HS-5 (cell line): ENCODE measurements around the gene DMAC2L.
"Not testable (repeated sequence)": the region's sequence is repeated elsewhere in the genome, so short reads cannot be mapped to it uniquely, and the experiment has no call there.

Experiments
- DNase-seq: peaks from one replicate; pipeline ENCODE4 v3.0.0-alpha.2; 2012; ENCODE audit warnings: low read depth

The DMAC2L gene, protein sequence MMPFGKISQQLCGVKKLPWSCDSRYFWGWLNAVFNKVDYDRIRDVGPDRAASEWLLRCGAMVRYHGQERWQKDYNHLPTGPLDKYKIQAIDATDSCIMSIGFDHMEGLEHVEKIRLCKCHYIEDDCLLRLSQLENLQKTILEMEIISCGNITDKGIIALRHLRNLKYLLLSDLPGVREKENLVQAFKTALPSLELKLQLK

GRCh38 chr14:50311972-50312733, at the start of gene DMAC2L, which contains the start of gene L2HGDH:
DMAC2L (plus strand) TSS chr14:50312324; CDS start chr14:50321488, 9,164 bp downstream.
L2HGDH (minus strand) TSS chr14:50312229; CDS start chr14:50312150, 79 bp downstream.
- DNase-seq = peak; percentile 70

GRCh38 chr14:50262865-50263264, 49.3 kb upstream of the DMAC2L start:
- DNase-seq = no peak

- no peak for DNase-seq
These were observed 48.8 kb upstream of the DMAC2L start for GRCh38 chr14:50263321-50263720.

- no peak for DNase-seq
These were observed 47.1 kb upstream of the DMAC2L start for GRCh38 chr14:50265029-50265428.

- DNase-seq = no peak
These were observed 41.2 kb upstream of the DMAC2L start for GRCh38 chr14:50270932-50271331.

DNA sequence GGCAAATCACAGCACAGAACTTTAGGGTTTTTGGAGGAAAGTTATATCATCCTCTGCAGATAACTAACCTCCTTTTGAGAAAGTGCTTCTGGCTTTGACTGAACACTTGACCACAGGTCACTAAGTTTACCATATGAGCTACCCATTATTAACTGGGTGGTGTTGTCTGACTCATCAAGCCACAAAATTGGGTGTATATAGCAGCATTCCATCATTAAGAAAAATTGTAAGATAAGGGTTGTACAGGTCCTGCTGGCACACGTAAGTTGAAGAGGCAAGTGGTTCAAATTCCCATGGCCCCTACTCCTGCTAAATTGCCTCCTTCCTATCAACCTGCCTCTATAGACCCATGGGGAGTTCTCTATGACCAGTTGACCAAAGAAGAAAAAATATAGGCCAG, 39.6 kb upstream of the DMAC2L start:
- DNase-seq = no peak

DNA sequence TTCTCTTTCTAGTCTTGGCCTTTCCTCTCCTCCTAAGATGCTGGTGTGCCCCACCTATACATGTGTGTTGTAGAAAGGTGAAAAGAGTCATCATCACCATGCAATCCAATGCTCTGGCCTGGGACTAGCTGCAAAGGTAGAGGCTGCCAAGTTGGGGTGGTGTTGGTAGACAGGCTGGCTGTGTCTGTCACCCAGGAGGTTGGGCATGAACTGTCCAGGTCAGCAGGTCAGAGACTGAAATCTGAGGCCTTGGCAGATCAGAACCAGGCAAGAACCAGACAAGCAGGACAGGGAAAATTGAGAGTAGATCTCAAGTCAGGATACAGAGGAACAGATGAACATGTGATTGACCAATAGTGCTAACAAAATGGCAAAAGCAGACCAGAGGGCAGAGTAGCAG, 26.3 kb upstream of the DMAC2L start:
- DNase-seq = no peak

DNA sequence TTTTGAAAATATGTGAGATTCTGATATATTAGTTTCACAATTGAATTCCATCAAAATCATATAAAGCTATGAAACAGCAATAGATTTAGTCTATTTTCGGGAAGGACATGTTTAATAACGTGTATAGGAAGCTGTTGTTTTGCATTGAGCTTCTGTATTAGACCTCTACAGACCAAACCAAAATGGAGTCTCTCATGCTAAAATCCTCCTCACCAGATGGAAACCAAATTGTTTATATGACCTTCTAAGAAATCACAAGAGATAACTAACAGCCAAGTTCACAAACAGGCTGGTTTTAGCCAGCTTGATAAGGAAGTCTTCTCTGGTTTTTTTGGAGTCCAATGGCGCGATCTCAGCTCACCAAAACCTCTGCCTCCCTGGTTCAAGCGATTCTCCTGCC, 24.0 kb upstream of the DMAC2L start:
- no peak for DNase-seq

DNA sequence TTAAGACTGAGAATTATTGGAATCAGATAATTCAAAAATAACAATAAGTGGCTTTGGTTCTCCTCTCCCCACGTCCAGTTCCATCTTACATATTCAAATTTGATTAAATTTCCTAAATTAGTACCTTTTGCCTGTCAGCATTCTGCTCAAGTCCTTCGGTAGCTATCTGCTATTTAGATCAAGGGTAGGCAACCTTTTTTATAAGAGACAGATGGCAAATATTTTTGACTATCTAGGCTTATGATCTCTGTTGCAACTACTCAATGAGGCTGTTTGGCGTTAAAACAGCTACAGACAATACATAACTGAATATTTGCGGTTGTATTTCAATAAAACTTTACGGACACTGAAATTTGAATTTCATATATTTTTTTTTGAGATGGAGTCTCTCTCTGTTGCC, 21.8 kb upstream of the DMAC2L start:
- no peak for DNase-seq

DNA sequence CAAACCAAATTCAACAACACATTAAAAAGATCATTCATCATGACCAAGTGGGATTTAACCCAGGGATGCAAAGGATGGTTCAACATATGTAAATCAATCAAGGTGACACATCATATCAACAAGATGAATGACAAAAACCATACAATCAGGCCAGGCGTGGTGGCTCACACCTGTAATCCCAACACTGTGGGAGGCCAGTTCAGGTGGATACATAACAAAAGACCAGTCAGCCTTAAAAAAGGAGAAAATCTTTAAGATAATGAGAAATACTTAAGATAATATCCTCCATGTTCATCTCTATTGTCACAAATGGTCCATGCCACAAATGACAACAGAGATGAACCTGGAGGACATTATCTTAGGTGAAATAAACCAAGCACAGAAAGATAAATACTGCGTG, 12.5 kb upstream of the DMAC2L start:
- DNase-seq = no peak

- DNase-seq = no peak
These were observed 10.2 kb upstream of the DMAC2L start for GRCh38 chr14:50301914-50302313.

GRCh38 chr14:50303744-50304471, 8.2 kb upstream of the DMAC2L start:
- peak; percentile 13 for DNase-seq

- DNase-seq = peak; percentile 47
These were observed 3.7 kb upstream of the DMAC2L start for GRCh38 chr14:50308363-50308915.

DNA sequence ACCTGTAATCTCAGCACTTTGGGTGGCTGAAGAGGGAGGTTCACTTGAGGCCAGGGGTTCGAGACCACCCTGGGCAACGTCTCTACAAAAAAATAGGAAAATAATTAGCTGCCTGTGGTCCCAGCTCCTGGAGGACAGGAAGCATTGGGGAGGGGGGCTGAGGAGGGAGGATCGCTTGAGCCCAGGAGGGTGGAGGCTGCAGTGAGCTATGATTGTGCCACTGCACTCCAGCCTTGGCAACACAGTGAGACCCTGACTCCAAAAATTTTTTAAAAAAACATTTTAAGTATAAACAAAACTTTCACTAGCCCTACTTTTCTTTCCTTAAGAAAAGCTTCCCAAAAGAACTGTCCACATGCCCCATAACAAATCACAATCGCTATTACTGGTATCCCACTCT, 1.7 kb upstream of the DMAC2L start:
- no peak for DNase-seq

- no peak for DNase-seq
These were observed 670 bp upstream of the DMAC2L start for GRCh38 chr14:50311337-50311971.

DNA sequence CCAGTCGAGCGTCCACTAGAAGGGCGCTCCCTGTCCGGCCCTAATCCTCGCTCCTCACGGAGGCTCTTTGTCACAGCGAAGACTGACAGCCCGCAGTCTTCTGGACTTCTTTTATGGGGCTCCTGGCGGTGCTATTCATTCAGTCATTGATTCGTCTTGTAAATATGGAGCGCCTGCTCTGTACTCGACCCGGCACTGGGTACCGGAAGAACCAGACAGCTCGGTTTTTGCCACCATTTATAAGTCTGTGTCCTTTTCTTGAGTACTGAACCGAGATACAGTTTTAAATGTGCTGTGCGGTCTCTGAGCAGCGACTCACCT, 570 bp downstream of the DMAC2L start:
- peak; percentile 20 for DNase-seq

DNA sequence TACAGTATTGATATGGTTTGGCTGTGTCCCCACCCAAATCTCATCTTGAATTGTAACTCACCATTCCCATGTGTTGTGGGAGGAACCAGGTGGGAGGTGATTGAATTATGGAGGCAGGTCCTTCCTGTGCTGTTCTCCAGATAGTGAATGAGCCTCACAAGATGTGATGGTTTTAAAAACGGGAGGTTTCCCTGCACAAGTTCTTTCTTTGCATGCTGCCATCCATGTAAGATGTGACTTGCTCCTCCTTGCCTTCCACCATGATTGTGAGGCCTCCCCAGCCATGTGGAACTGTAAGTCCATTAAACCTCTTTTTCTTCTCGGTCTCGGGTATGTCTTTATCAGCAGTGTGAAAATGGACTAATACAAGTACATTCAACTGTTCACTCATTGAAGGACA, 2.0 kb downstream of the DMAC2L start:
- DNase-seq = not testable (repeated sequence)

GRCh38 chr14:50318031-50318626, 6.0 kb downstream of the DMAC2L start:
- no peak for DNase-seq

- DNase-seq = no peak
These were observed 7.2 kb downstream of the DMAC2L start for GRCh38 chr14:50319293-50319692.

GRCh38 chr14:50319721-50320120, 7.6 kb downstream of the DMAC2L start:
- no peak for DNase-seq

DNA sequence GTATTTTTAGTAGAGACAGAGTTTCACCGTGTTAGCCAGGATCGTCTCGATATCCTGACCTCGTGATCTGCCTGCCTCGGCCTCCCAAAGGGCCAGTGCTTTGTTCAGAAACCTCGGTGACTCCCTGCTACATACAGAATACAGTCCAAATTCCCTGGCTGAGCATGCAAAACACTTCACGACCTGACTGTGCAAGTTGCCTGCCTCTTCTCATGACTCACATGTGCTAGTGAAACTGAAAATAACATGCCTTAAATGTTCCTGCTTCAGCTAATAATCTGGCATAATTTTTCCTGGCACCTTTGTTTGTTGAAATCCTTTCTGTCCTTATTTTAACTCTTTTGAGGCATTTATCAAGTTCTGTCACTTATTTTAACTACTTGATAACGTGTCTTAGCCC, 8.2 kb downstream of the DMAC2L start:
- no peak for DNase-seq
